Glutamatergic neuron (in vitro differentiated cells): Measurements from ENCODE around the gene TRIM72. TPM values are rescaled to one million over a fixed set of nuclear protein-coding genes. Genes with fewer than 3 reads are reported as not detected.

ENCODE experiments used
- DNase-seq: peaks from one replicate; pipeline ENCODE4 v3.0.0; 2022
- H3K27ac Mint-ChIP-seq: one replicate; pipeline ENCODE4 v1.8.0; 2020; ENCODE audit warnings: mild to moderate bottlenecking, mixed read lengths, inconsistent platforms; ENCODE audit not compliant: unreplicated experiment
- H3K27me3 Mint-ChIP-seq: one replicate; pipeline ENCODE4 v1.8.0; 2020; ENCODE audit warnings: mild to moderate bottlenecking, moderate library complexity, mixed read lengths, inconsistent platforms; ENCODE audit not compliant: unreplicated experiment
- H3K36me3 Mint-ChIP-seq: one replicate; pipeline ENCODE4 v1.8.0; 2020; ENCODE audit warnings: mild to moderate bottlenecking, mixed read lengths, inconsistent platforms; ENCODE audit not compliant: unreplicated experiment
- H3K4me1 Mint-ChIP-seq: one replicate; pipeline ENCODE4 v1.8.0; 2020; ENCODE audit warnings: mild to moderate bottlenecking, low read depth, mixed read lengths, inconsistent platforms; ENCODE audit not compliant: unreplicated experiment
- H3K4me3 Mint-ChIP-seq: one replicate; pipeline ENCODE4 v1.8.0; 2020; ENCODE audit warnings: mild to moderate bottlenecking, mixed read lengths, inconsistent platforms; ENCODE audit not compliant: unreplicated experiment
- H3K9me3 Mint-ChIP-seq: one replicate; pipeline ENCODE4 v1.8.0; 2020; ENCODE audit warnings: mild to moderate bottlenecking, moderate library complexity, mixed read lengths, inconsistent platforms; ENCODE audit not compliant: unreplicated experiment
- total RNA-seq: library from RNA; stranded (reverse); fragmentation: NEBNext Ultra II Directional; extraction: Animal tissue kit (Norgen Biotek cat#: 25700); gene quantifications from one replicate; pipeline ENCODE4 v1.2.1, GENCODE V29; 2021; ENCODE audit not compliant: unreplicated experiment
- TF ChIP-seq, protein P1 (sequence below): fragments of 200-600 bp; sonication (generic); IDR thresholded peaks from one replicate; pipeline ENCODE4 v1.5.0; 2021; ENCODE audit not compliant: partially characterized antibody, unreplicated experiment

TRIM72 gene
- total RNA-seq, 1 donor from 2014 or later: 0.10 TPM

DNA sequence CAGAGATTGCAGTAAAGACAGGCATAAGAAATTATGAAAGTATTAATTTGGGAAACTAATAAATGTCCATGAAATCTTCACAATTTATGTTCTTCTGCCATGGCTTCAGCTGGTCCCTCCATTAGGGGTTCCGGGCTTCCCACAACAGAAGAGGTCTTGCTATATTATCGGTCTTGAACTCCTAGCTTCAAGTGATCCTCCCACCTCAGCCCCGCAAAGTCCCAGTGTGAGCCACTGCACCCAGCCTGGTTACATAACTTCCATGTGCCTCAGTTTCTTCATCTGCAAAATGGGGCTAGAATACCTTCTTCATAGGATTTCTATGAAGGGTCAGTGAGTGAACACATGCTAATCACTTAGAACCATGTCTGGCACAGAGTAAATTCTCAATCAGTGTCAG, 32.4 kb downstream of the TRIM72 start:
- Mint-ChIP-seq H3K27me3 (no peaks in the 10 kb centered on the region), H3K27ac (no peak overlapping the region), H3K9me3 (peaks cover 4% of the 10 kb centered on the region), H3K36me3 (no peaks in the 10 kb centered on the region), H3K4me3 (no peak overlapping the region), H3K4me1 (no peaks in the 10 kb centered on the region)
- TF ChIP-seq, protein P1, sequence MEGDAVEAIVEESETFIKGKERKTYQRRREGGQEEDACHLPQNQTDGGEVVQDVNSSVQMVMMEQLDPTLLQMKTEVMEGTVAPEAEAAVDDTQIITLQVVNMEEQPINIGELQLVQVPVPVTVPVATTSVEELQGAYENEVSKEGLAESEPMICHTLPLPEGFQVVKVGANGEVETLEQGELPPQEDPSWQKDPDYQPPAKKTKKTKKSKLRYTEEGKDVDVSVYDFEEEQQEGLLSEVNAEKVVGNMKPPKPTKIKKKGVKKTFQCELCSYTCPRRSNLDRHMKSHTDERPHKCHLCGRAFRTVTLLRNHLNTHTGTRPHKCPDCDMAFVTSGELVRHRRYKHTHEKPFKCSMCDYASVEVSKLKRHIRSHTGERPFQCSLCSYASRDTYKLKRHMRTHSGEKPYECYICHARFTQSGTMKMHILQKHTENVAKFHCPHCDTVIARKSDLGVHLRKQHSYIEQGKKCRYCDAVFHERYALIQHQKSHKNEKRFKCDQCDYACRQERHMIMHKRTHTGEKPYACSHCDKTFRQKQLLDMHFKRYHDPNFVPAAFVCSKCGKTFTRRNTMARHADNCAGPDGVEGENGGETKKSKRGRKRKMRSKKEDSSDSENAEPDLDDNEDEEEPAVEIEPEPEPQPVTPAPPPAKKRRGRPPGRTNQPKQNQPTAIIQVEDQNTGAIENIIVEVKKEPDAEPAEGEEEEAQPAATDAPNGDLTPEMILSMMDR: no peak
- DNase-seq: no peak

DNA sequence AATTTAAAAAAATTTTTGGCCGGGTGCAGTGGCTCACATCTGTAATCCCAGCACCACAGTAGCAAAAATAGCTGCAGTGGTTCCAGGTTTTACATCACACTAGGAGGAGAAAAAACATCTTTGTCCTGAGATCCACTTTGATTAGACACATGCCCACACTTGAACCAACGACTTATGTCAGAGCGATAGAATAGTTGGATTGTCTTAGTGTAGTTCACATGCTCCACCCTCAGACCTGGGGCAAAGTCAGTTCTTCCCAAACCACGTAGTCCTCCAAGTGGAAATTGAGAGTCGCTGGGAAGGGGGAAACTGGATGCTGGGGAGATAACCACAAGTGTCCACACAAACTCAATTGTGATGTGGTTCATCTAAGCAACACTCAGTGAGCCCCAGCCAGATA, 34.4 kb downstream of the TRIM72 start:
- Mint-ChIP-seq H3K4me3 (no peak overlapping the region), H3K4me1 (no peaks in the 10 kb centered on the region), H3K9me3 (peaks cover 6% of the 10 kb centered on the region), H3K27ac (no peak overlapping the region), H3K36me3 (no peaks in the 10 kb centered on the region), H3K27me3 (no peaks in the 10 kb centered on the region)
- TF ChIP-seq, protein P1: no peak
- no peak for DNase-seq

DNA sequence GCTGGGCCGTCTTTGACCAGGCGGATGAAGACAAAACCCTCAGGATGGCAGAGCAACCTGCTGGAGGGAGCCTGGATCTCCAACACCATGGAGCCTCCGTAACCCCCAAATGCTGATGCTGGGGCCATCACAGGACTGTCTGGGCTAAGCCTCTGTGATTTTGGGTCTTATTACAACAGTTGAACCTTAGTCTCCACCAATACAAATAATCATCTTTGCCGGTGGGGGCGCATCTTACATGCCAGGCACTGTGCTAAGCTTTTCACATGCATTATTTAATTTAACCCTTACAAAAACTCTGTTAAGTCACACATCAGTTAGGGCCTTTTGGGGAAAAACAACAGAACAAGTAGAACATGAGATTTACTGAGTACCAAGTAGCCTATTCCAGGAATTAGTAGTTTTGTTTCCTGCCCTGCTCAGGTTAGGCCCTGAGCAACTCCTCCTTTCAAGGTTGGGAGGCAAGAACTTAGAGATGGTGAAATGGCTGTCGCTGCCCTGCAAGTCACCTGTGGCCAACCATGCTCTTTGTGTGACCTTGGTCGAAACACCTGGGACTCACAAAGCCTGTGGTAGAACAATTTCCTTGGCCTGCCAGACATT, 37.0 kb downstream of the TRIM72 start:
- TF ChIP-seq, protein P1: no peak
- DNase-seq: no peak
- Mint-ChIP-seq H3K36me3 (no peaks in the 10 kb centered on the region), H3K4me3 (no peak overlapping the region), H3K4me1 (no peaks in the 10 kb centered on the region), H3K9me3 (peaks cover 9% of the 10 kb centered on the region), H3K27me3 (no peaks in the 10 kb centered on the region), H3K27ac (no peak overlapping the region)

DNA sequence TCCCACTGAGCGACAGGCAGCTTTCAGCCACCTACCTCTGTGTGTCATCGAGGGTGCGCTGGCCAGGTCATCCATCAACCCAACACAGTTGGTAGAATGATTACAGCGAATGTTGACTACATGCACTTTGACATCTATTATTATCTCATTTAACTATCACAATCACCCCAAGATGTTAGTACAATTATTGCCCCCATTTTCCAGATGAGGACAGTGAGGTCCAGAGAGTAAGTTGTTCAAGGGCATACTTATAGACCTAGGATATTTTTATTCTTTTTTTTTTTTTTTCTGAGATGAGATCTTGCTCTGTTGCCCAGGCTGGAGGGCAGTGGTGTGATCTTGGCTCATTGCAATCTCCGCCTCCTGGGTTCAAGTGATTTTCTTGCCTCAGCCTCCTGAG, 37.5 kb downstream of the TRIM72 start:
- Mint-ChIP-seq H3K4me1 (no peaks in the 10 kb centered on the region), H3K27me3 (no peaks in the 10 kb centered on the region), H3K27ac (no peak overlapping the region), H3K36me3 (no peaks in the 10 kb centered on the region), H3K4me3 (no peak overlapping the region), H3K9me3 (peaks cover 9% of the 10 kb centered on the region)
- TF ChIP-seq, protein P1: no peak
- no peak for DNase-seq

DNA sequence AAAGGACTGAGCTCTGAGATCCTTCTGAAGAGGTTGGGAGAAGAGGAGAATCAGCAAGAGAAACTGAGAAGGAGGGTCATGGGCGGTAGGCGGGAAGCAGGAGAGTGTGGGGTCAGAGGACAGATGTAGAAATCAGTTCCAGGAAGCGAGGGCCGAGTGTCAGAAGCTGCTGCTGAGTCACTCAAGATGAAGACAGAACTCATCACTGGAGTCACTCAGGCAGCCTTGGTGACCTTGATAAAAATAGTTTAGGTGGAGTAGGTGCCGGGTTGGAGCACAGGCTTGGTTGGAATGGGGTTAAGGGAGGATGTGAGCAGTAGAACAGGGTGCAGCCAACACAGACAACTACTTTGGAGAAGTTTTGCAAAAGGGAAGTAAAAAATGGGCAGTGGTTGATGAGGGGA, 39.7 kb downstream of the TRIM72 start:
- Mint-ChIP-seq H3K9me3 (peaks cover 9% of the 10 kb centered on the region), H3K4me3 (no peak overlapping the region), H3K4me1 (no peaks in the 10 kb centered on the region), H3K27me3 (no peaks in the 10 kb centered on the region), H3K36me3 (no peaks in the 10 kb centered on the region), H3K27ac (no peak overlapping the region)
- no peak for DNase-seq
- TF ChIP-seq, protein P1: no peak
